Endometrium (tissue), 2 donors: Measurements from ENCODE around the gene CKAP4.

Experiments
- FAIRE-seq: peaks from 2 replicates; lab custom pipeline; 2012; peaks lifted over from hg19 to GRCh38; lab: Jason Lieb, UNC
- donor health status: control.
- donor health status: control.

The CKAP4 gene

GRCh38 chr12:106239241-106239950 is 8.4 kb downstream of the CKAP4 start:
- FAIRE-seq = no peak

- no peak for FAIRE-seq
Observed at GRCh38 chr12:106238146-106238545, 9.7 kb downstream of the CKAP4 start.

GRCh38 chr12:106235770-106236169 is 12.1 kb downstream of the CKAP4 start:
- no peak for FAIRE-seq

GRCh38 chr12:106234449-106234848 is 13.4 kb downstream of the CKAP4 start:
- no peak for FAIRE-seq

- no peak for FAIRE-seq
Observed at GRCh38 chr12:106233011-106233410, 14.8 kb downstream of the CKAP4 start.

- no peak for FAIRE-seq
Observed at GRCh38 chr12:106229036-106229591, 18.7 kb downstream of the CKAP4 start.

GRCh38 chr12:106228320-106228710 is 19.5 kb downstream of the CKAP4 start:
- FAIRE-seq = no peak

- no peak for FAIRE-seq
Observed at GRCh38 chr12:106227641-106228319, 20.0 kb downstream of the CKAP4 start.

- peak; percentile 48 for FAIRE-seq
Observed at GRCh38 chr12:106226884-106227640, 20.8 kb downstream of the CKAP4 start.

GRCh38 chr12:106224355-106224706 is 23.5 kb downstream of the CKAP4 start:
- no peak for FAIRE-seq

GRCh38 chr12:106223485-106224354 is 24.1 kb downstream of the CKAP4 start:
- no peak for FAIRE-seq

- FAIRE-seq = no peak
Observed at GRCh38 chr12:106220536-106220935, 27.3 kb downstream of the CKAP4 start.

- FAIRE-seq = no peak
Observed at GRCh38 chr12:106219043-106219442, 28.8 kb downstream of the CKAP4 start.

- FAIRE-seq = no peak
Observed at GRCh38 chr12:106217706-106218105, 30.1 kb downstream of the CKAP4 start.

GRCh38 chr12:106214571-106214970 is 33.2 kb downstream of the CKAP4 start:
- no peak for FAIRE-seq

- no peak for FAIRE-seq
Observed at GRCh38 chr12:106213662-106214061, 34.2 kb downstream of the CKAP4 start.

- no peak for FAIRE-seq
Observed at GRCh38 chr12:106211973-106212372, 35.8 kb downstream of the CKAP4 start.

GRCh38 chr12:106205208-106206069 is 42.4 kb downstream of the CKAP4 start:
- no peak for FAIRE-seq

- no peak for FAIRE-seq
Observed at GRCh38 chr12:106204312-106204711, 43.5 kb downstream of the CKAP4 start.

GRCh38 chr12:106197906-106198623 is 49.8 kb downstream of the CKAP4 start:
- no peak for FAIRE-seq
